ENCODE results near the gene NDOR1. TPM values are rescaled to one million over a fixed set of nuclear protein-coding genes. Genes with fewer than 3 reads are reported as not detected.

NDOR1 gene
- total and polyA plus RNA-seq, 2 of the 8 experiments (the other 6 are each of a cell fraction or from before 2014, with no cell fraction given): 25.7 to 32.3 TPM

GRCh38 chr9:137162505-137163364 is 42.8 kb upstream of the NDOR1 start (continued):
- TF ChIP-seq GABPA (IDR thresholded peaks at IDR 0.05; ENCODE audit: borderline replicate concordance, insufficient read depth, low read length) (0 out of 2 replicates have a peak, but pooled peaks have one; percentile 18), POU5F1 (IDR thresholded peaks at IDR 0.05; ENCODE audit: low read depth, low read length) (no peak)
- TF ChIP-seq, protein P1, sequence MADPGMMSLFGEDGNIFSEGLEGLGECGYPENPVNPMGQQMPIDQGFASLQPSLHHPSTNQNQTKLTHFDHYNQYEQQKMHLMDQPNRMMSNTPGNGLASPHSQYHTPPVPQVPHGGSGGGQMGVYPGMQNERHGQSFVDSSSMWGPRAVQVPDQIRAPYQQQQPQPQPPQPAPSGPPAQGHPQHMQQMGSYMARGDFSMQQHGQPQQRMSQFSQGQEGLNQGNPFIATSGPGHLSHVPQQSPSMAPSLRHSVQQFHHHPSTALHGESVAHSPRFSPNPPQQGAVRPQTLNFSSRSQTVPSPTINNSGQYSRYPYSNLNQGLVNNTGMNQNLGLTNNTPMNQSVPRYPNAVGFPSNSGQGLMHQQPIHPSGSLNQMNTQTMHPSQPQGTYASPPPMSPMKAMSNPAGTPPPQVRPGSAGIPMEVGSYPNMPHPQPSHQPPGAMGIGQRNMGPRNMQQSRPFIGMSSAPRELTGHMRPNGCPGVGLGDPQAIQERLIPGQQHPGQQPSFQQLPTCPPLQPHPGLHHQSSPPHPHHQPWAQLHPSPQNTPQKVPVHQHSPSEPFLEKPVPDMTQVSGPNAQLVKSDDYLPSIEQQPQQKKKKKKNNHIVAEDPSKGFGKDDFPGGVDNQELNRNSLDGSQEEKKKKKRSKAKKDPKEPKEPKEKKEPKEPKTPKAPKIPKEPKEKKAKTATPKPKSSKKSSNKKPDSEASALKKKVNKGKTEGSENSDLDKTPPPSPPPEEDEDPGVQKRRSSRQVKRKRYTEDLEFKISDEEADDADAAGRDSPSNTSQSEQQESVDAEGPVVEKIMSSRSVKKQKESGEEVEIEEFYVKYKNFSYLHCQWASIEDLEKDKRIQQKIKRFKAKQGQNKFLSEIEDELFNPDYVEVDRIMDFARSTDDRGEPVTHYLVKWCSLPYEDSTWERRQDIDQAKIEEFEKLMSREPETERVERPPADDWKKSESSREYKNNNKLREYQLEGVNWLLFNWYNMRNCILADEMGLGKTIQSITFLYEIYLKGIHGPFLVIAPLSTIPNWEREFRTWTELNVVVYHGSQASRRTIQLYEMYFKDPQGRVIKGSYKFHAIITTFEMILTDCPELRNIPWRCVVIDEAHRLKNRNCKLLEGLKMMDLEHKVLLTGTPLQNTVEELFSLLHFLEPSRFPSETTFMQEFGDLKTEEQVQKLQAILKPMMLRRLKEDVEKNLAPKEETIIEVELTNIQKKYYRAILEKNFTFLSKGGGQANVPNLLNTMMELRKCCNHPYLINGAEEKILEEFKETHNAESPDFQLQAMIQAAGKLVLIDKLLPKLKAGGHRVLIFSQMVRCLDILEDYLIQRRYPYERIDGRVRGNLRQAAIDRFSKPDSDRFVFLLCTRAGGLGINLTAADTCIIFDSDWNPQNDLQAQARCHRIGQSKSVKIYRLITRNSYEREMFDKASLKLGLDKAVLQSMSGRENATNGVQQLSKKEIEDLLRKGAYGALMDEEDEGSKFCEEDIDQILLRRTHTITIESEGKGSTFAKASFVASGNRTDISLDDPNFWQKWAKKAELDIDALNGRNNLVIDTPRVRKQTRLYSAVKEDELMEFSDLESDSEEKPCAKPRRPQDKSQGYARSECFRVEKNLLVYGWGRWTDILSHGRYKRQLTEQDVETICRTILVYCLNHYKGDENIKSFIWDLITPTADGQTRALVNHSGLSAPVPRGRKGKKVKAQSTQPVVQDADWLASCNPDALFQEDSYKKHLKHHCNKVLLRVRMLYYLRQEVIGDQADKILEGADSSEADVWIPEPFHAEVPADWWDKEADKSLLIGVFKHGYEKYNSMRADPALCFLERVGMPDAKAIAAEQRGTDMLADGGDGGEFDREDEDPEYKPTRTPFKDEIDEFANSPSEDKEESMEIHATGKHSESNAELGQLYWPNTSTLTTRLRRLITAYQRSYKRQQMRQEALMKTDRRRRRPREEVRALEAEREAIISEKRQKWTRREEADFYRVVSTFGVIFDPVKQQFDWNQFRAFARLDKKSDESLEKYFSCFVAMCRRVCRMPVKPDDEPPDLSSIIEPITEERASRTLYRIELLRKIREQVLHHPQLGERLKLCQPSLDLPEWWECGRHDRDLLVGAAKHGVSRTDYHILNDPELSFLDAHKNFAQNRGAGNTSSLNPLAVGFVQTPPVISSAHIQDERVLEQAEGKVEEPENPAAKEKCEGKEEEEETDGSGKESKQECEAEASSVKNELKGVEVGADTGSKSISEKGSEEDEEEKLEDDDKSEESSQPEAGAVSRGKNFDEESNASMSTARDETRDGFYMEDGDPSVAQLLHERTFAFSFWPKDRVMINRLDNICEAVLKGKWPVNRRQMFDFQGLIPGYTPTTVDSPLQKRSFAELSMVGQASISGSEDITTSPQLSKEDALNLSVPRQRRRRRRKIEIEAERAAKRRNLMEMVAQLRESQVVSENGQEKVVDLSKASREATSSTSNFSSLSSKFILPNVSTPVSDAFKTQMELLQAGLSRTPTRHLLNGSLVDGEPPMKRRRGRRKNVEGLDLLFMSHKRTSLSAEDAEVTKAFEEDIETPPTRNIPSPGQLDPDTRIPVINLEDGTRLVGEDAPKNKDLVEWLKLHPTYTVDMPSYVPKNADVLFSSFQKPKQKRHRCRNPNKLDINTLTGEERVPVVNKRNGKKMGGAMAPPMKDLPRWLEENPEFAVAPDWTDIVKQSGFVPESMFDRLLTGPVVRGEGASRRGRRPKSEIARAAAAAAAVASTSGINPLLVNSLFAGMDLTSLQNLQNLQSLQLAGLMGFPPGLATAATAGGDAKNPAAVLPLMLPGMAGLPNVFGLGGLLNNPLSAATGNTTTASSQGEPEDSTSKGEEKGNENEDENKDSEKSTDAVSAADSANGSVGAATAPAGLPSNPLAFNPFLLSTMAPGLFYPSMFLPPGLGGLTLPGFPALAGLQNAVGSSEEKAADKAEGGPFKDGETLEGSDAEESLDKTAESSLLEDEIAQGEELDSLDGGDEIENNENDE (IDR thresholded peaks at IDR 0.05; ENCODE audit: insufficient replicate concordance, low read length): no peak

All from H1 (cell line).